Activated CD8-positive, alpha-beta memory T cell treated with anti-CD3 and anti-CD28 coated beads for 24 hours (primary cell): ENCODE data around the gene KCTD1.

Experiments
- DNase-seq: peaks from one replicate; pipeline ENCODE4 v3.0.0-alpha.2; 2020

KCTD1 gene

GRCh38 chr18:26548415-26549262 is at the start of gene KCTD1:
Gene KCTD1, minus strand, starts transcription at chr18:26548553. Its CDS starts 17 bp downstream, at chr18:26548536.
- DNase-seq, result peak; percentile 85

DNA sequence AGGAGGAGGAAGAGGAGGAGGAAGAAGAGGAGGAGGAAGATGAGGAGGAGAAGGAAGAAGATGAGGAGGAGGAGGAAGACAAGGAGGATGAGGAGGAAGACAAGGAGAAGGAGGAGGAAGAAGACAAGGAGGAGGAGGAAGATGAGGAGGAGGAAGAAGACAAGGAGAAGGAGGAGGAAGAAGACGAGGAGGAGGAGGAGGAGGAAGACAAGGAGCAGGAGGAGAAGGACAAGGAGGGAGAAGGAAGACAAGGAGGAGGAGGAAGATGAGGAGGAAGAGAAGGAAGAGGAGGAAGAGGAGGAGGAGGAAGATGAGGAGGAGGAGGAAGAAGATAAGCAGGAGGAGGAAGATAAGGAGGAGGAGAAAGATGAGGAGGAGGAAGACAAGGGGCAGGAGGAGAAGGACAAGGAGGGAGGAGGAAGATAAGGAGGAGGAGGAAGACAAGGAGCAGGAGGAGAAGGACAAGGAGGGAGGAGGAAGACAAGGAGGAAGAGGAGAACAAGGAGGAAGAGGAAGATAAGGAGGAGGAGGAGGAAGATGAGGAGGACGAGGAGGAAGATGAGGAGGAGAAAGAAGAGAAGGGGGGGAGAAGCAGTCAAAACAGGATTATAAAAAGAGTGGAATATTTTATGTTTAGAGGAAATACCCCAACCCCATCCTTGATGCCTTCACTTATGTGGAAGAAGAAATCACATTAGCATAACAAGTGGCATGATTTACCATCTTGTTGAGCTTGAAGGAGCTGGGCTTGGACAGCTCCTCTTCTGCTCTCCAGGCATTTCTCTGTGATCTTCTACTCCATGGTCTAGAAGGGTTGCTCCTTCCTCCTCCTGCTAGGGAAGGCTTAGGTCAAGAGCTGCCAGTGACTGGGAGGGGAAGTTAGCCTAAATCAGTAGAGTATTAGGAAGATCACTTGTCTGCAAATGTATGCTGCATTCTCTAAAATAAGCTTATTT is 45.3 kb upstream of the KCTD1 start:
- no peak for DNase-seq

DNA sequence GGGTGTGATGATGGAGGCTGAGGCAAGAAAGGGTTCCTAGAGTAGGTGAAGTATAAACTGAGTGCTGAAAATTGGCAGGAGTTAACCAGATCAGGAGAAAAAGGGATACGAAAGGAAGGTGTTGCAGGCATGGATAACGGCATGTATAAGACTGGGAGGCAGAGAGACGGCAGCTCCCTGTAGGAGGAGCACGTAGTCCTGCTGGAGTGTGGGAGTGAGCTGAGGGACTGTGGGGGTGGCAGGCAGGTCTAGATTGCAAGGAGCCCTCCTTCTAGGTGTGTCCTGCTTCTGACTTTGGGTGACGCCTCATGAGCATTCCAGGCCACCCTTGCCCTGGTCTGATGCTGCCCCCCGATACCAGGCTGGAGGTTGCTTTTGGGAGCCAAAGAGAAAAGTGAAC is 36.4 kb upstream of the KCTD1 start:
- DNase-seq, result no peak

GRCh38 chr18:26579941-26580618 is 31.7 kb upstream of the KCTD1 start:
- no peak for DNase-seq

GRCh38 chr18:26575865-26576217 is 27.5 kb upstream of the KCTD1 start:
- no peak for DNase-seq

- DNase-seq, result no peak
Observed at GRCh38 chr18:26574958-26575864, 26.9 kb upstream of the KCTD1 start.

DNA sequence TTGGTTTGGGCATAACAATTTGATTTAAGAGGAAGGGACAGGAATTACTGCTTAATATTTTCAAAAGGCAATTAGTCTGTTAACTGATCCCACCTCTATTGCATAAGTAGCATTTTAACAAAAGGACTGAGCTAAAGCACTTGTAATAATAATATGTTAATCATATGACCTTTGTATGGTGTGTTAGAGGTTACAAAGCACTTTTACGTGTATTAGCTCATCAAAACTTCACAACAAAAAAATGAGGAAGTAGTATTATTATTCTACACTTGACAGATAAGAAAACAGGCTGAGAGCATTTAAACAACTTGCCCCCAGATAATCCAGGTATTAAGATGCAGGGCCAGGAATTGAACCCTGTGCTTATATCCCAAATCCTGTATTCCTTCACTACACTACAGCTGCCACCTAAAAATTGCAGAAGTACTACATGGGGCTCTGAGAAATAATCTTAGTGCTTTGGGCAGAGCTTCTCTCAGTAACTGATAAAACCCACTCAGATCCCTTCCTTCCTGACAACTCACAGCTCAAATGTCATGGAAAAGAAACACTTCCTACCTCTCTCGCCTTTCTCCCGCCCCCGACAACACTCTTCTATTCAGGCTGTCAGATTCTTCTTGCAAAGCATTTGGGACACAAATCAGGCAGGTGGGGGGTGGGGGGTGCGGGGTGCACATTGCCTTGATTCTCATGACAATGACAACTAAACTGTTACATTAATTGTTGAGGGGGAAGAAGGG is 20.7 kb upstream of the KCTD1 start:
- DNase-seq, result no peak

DNA sequence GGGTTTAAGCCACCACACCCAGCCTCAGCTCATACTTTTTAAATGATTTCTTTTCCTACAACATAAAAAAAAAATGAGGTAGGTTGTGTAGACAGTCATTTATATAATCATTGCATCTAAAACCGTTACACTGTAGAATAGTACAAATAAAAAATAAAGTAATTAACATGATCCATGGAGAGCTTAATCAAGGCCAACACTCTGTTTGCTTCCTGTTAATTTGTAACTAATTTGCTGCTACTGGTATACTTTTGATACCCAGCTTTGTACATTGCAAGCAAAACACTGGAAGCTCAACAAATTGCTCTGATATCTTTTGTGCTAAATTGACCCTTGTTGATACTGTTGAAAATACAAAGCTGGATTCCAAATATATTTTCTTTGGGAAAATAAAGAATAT is 20.2 kb upstream of the KCTD1 start:
- no peak for DNase-seq

GRCh38 chr18:26566874-26567555 is 18.7 kb upstream of the KCTD1 start:
- DNase-seq, result no peak

DNA sequence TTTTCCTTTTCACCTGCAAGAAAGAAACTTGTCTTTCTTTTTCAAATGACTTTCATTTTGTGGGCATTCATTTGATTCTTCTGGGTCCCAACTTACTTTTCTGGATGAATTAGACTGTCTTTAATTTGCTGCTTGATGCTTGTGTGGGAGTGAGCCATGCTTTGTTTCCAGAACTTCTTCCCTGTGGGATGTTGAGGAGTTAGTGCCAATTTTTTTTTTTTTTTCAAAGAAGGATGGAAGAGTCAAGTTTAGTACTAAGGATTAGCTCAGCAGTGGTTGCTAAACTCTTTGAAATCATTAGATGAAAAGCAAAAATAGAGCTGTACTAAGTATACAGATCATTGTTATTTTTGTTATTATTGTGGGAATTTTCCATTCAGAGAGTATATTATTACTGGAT is 17.2 kb upstream of the KCTD1 start:
- DNase-seq, result no peak

DNA sequence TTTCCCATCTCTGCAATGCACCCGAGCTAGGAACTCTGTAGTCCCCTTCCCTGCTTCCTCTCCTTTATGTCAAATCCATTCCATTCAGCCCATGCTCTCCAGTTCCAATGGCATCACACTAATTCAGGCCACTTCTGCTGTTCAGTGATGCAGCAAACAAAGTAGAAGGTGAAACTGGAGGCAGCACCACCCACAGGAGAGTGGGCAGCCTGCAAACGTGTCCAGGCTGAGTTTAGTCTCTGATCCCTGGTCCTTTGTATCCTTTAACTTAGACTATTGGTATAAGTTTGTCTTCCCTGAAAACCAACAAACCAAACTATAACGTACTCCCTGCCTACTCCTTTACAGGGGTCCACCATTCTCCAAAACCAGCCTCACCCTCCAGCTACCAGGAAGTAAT is 14.7 kb upstream of the KCTD1 start:
- DNase-seq, result no peak

DNA sequence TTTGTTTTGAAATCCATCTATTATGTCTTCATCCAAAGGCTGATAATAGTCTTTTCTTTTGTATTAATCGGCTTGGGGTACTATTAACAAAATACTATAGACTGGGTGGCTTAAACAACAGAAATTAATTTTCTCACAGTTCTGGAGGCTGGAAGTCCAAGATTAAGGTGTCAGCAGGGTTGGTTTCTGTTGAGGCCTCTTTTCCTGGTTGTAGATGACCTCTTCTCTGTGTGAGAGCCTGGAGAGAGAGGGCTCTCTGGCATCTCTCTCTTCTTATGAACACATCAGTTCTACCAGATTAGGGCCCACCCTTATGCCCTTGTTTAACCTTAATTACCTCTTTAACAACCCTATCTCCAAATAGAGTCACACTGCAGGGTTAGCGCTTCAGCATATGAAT is 14.2 kb upstream of the KCTD1 start:
- DNase-seq, result no peak

DNA sequence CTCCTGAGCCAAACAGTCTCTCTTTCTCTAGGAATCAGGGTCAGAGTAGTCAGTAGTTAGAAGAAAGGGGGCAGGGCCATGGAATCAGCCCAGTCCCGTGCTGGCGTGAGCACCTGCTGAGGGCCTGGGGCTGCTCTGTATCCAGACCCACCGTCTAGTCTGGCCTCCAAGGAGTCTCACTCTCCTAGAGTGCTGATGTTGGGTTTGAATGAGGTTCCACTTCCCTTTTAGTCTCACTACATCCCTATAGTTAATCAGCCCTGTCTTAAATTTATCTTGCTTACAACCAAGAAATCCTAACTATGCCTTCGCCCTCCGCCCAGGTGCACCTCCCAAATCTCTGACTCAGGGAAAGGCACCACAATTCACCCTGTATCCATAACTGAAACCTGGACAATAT is 13.4 kb upstream of the KCTD1 start:
- DNase-seq, result no peak

DNA sequence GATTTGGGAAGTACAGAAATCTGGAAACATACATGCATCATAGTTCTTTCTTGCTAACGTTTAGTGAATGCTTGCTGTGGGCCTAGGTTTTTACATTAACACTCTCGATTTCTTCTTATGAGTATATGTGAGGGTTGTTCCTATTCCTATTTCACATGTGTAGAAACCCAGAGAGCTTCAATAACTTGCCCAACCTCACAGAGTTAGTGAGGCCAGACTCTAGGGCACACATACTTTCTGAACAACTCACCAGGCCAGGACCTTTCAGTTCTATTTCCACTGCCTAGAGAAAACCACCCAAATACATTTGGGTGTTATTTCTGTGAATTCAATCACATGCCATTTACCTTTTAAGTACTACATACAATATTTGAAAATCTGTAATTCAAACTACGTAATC is 8.2 kb upstream of the KCTD1 start:
- no peak for DNase-seq

DNA sequence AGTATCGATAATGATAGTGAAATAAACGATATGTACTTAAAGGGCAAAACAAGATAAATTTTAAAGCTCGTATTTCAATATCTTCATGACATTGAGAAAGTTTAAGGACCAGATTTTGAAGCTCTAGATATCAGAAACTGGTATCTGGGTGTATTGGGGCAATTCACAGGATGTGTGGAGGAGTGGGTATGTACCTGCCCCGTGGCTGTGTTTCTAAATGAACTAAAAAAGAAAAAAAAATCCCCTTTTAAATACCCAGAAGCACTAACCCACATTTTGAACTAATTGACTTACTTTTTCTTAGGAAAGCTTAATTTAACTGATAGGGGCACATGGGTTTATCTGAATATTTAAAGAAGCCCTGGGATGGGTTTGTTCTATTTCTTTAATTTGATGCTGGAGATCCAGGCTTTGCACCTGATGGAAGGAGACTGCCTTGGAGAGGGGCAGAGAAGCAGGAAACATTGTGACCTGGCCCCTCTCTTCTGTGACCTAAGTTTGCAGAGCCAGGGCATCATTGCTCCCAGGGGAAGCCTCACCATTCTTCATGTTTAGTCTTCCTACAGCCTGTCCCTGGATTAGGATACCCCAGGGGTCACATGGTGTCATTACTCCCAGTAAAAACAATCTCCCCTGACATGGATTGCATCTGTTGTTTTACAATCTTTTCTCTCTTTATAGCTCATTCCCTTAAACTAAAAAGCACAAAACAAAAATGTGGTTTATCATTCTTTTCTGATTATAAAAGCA is 7.6 kb upstream of the KCTD1 start:
- no peak for DNase-seq

- DNase-seq, result no peak
Observed at GRCh38 chr18:26553943-26554342, 5.6 kb upstream of the KCTD1 start.

DNA sequence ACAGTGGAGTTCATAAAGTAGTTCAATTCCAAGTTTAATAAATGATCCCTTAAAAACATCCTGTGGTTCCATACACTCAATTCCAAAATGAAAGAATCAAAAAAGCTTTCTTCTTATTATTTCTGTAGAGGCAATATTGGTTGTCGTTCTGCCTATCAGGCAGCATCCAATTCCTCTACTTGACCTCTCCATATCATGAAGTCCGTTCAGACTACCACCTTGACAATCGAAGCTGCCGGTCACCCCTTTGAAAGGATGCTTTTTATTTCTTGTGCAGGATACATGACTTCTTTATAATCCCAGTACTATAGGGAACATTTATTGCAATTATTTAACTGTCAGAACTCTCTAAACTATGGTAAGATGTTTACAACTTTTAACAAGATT is 3.3 kb upstream of the KCTD1 start:
- no peak for DNase-seq

DNA sequence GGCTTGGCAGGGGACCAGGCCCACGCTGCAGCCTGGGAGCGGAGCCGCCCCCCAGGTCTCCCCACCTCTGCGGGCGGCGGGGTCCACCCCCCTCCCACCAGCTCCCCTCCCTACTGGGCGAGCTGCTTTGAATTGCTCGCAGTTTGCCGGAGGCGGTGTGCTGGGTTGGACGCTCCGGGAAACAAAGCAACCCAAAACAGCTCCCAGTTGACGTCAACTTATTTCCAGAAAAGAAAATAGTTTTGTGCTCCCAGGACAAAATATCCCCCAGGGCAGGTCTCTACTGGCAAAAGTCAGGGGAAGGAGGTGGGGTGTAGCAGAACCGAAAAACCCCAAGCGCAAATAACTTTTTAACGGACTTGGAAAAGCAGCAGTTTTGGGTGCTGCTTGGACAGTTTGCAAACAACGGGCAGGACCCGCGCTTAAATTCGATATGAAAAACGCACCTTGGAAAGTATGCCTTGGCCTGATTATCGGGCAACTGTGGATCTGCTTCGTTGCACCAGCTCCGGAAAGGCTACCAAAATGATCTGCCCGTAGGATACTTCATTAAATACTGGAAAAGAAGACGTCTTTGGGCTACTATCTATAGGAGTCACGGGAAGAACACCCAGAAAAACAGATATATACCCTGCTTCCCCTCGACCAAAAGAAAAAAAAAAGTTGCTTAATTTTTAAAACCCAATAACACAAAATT is 2.8 kb upstream of the KCTD1 start:
- DNase-seq, result no peak

- DNase-seq, result peak; percentile 66
Observed at GRCh38 chr18:26549263-26550094, 1.1 kb upstream of the KCTD1 start.
